ENCODE data around the gene ZNF521.

ZNF521 gene

DNA sequence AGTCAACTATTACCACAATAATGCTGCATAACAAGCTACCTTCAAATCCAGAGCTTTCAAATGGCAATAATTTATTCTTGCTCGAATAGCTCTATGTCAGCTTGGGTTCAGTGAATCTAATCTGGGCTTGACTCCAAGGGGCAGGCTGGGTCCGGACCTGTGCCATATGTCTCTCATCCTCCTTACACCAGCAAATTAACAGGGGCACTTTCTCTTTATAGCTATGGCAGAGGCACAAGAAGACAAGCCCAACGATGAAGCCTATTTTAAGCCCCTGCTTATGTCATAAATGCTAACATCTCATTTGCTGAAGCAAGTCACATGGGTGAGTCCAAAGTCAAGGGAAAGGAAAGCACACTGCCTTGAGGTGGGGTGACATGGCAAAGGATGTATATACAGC is 13.3 kb upstream of the ZNF521 start:
- no peak for TF ChIP-seq CTCF (IDR thresholded peaks at IDR 0.05; ENCODE audit: insufficient read depth, low read length, poor library complexity, severe bottlenecking)
- DNase-seq (ENCODE audit: extremely low read depth, insufficient read length): no peak
- Histone ChIP-seq H3K4me3 (replicated peaks; ENCODE audit: low read depth, low read length) (no peak overlapping the region), H3K27me3 (replicated peaks; ENCODE audit: control insufficient read depth, insufficient read depth, low read length) (no peaks in the 10 kb centered on the region), H3K36me3 (ENCODE audit: control insufficient read depth, insufficient read depth, low read length) (no peaks in the 10 kb centered on the region)

DNA sequence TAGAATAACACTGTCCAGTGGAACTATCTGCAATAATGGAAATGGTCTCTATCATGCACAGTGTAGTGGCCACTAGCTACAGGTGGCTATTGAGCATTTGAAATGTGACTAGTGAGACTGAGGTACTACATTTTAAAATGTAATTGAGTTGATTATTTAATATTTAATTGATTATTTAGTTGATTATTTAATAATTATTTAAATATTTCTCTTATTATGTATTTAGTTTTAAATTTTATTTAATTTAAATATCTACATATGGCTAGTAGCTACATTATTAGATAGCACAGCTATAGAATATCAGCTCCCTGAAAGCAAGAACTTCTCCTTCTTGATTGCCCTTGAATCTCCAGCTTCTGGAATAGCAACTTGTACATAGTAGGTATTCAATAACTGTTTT is 12.8 kb upstream of the ZNF521 start:
- H3K36me3 ChIP-seq (ENCODE audit: control insufficient read depth, insufficient read depth, low read length): no peaks in the 10 kb centered on the region
- DNase-seq (ENCODE audit: extremely low read depth, insufficient read length): no peak
- H3K4me3 ChIP-seq (replicated peaks; ENCODE audit: low read depth, low read length): no peak overlapping the region
- no peaks in the 10 kb centered on the region for H3K27me3 ChIP-seq (replicated peaks; ENCODE audit: control insufficient read depth, insufficient read depth, low read length)
- TF ChIP-seq CTCF (IDR thresholded peaks at IDR 0.05; ENCODE audit: insufficient read depth, low read length, poor library complexity, severe bottlenecking): no peak

DNA sequence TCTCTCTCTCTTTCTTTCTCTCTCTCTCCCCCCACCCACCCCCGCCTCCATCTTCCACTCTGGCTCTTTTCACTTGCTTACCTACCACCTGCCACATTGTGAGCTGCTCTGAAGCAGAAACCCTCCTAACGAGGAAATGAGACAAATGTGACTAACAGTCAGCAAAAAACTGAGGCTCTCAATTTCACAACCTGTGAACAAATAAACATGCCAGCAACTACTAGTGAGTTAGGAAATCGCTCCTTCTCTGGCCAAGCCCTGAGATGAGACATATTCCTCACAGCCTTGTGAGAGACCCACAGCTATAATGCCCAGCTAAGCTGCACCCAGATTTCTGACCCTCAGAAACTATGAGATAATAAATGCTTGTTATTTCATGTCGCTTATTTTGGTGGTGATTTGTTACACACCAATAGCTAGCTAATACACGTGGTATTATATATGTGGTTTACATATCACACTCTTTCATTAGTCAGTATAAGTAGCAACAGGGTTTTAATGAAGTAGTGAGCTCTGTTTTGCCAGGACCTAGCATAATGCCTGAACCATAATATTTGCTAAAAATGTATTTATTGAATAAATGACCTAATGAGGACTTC is 8.4 kb upstream of the ZNF521 start:
- TF ChIP-seq CTCF (IDR thresholded peaks at IDR 0.05; ENCODE audit: insufficient read depth, low read length, poor library complexity, severe bottlenecking): no peak
- Histone ChIP-seq H3K4me3 (replicated peaks; ENCODE audit: low read depth, low read length) (no peak overlapping the region), H3K27me3 (replicated peaks; ENCODE audit: control insufficient read depth, insufficient read depth, low read length) (no peaks in the 10 kb centered on the region), H3K36me3 (ENCODE audit: control insufficient read depth, insufficient read depth, low read length) (no peaks in the 10 kb centered on the region)
- no peak for DNase-seq (ENCODE audit: extremely low read depth, insufficient read length)

GRCh38 chr18:25353080-25353479 is 1.1 kb upstream of the ZNF521 start:
- H3K4me3 ChIP-seq (replicated peaks; ENCODE audit: low read depth, low read length): no peak overlapping the region
- no peaks in the 10 kb centered on the region for H3K36me3 ChIP-seq (ENCODE audit: control insufficient read depth, insufficient read depth, low read length)
- H3K27me3 ChIP-seq (replicated peaks; ENCODE audit: control insufficient read depth, insufficient read depth, low read length): no peaks in the 10 kb centered on the region; the same call in 1 of the 2 replicates
- TF ChIP-seq CTCF (IDR thresholded peaks at IDR 0.05; ENCODE audit: insufficient read depth, low read length, poor library complexity, severe bottlenecking): no peak
- no peak for DNase-seq (ENCODE audit: extremely low read depth, insufficient read length)

GRCh38 chr18:25352629-25353005 is 651 bp upstream of the ZNF521 start:
- no peak for DNase-seq (ENCODE audit: extremely low read depth, insufficient read length)
- Histone ChIP-seq H3K4me3 (replicated peaks; ENCODE audit: low read depth, low read length) (no peak overlapping the region), H3K27me3 (replicated peaks; ENCODE audit: control insufficient read depth, insufficient read depth, low read length) (no peaks in the 10 kb centered on the region; the same call in 1 of the 2 replicates), H3K36me3 (ENCODE audit: control insufficient read depth, insufficient read depth, low read length) (no peaks in the 10 kb centered on the region)
- TF ChIP-seq CTCF (IDR thresholded peaks at IDR 0.05; ENCODE audit: insufficient read depth, low read length, poor library complexity, severe bottlenecking): no peak

- peak overlapping the region; percentile 33 for H3K4me3 ChIP-seq (replicated peaks; ENCODE audit: low read depth, low read length)
- no peaks in the 10 kb centered on the region for H3K36me3 ChIP-seq (ENCODE audit: control insufficient read depth, insufficient read depth, low read length)
- TF ChIP-seq CTCF (IDR thresholded peaks at IDR 0.05; ENCODE audit: insufficient read depth, low read length, poor library complexity, severe bottlenecking): no peak
- no peaks in the 10 kb centered on the region; the same call in 1 of the 2 replicates for H3K27me3 ChIP-seq (replicated peaks; ENCODE audit: control insufficient read depth, insufficient read depth, low read length)
- DNase-seq (ENCODE audit: extremely low read depth, insufficient read length): no peak
These were observed 638 bp downstream of the ZNF521 start for GRCh38 chr18:25351280-25351775.
